Measurements from ENCODE around the gene HOXC6. TPM values are rescaled to one million over a fixed set of nuclear protein-coding genes. Genes with fewer than 3 reads are reported as not detected.

Gene HOXC6
- total and polyA plus RNA-seq, 2 of the 13 experiments (the other 11 are each of a cell fraction or from before 2014, with no cell fraction given), result not detected

DNA sequence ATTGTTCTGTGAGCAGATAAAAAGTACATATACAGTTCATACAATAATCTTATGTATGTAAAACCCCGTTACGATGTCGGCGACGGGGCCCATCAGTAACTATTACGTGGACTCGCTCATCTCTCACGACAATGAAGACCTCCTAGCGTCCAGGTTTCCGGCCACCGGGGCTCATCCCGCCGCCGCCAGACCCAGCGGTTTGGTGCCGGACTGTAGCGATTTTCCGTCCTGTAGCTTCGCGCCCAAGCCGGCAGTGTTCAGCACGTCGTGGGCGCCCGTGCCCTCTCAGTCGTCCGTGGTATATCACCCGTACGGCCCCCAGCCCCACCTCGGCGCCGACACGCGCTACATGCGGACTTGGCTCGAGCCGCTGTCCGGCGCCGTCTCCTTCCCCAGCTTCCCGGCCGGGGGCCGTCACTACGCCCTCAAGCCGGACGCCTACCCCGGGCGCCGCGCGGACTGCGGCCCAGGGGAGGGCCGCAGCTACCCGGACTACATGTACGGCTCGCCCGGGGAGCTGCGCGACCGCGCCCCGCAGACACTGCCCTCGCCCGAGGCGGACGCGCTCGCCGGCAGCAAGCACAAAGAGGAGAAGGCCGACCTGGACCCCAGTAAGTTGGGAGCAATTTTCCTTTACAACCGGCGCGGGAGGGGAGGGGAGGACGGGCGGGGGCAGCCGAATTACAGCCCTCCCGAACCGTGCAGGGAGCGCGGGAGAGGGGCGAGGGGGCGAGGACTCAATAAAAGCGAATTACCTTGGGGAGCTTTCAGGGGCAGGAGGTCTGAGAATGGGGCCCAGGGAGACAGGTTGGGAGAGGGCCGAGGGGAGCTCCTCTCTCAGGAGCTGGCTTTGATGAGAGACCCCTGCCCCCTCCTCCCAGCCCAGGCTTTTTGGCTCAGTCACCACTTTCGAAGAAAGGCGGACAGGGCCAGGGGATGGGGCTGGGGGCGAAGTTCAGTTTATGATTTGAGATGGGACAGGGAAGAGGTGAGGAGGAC, 27.8 kb upstream of the HOXC6 start, which contains the start of gene HOXC9 (continued):
- TF ChIP-seq HOMEZ (CRISPR knock-in tag; IDR thresholded peaks at IDR 0.05; ENCODE audit: low read depth), result no peak
- TF ChIP-seq ZNF570 (CRISPR knock-in tag; IDR thresholded peaks at IDR 0.05; ENCODE audit: borderline replicate concordance), result no peak
- no peak for TF ChIP-seq KLF12 (CRISPR knock-in tag; IDR thresholded peaks at IDR 0.05; ENCODE audit: borderline replicate concordance)
- TF ChIP-seq ERF (CRISPR knock-in tag; IDR thresholded peaks at IDR 0.05), result no peak
- peak; percentile 38; the same call in 1 of the 2 replicates for TF ChIP-seq KDM2A (CRISPR knock-in tag; IDR thresholded peaks at IDR 0.05; ENCODE audit: borderline replicate concordance, low read depth)
- TF ChIP-seq, protein P1, sequence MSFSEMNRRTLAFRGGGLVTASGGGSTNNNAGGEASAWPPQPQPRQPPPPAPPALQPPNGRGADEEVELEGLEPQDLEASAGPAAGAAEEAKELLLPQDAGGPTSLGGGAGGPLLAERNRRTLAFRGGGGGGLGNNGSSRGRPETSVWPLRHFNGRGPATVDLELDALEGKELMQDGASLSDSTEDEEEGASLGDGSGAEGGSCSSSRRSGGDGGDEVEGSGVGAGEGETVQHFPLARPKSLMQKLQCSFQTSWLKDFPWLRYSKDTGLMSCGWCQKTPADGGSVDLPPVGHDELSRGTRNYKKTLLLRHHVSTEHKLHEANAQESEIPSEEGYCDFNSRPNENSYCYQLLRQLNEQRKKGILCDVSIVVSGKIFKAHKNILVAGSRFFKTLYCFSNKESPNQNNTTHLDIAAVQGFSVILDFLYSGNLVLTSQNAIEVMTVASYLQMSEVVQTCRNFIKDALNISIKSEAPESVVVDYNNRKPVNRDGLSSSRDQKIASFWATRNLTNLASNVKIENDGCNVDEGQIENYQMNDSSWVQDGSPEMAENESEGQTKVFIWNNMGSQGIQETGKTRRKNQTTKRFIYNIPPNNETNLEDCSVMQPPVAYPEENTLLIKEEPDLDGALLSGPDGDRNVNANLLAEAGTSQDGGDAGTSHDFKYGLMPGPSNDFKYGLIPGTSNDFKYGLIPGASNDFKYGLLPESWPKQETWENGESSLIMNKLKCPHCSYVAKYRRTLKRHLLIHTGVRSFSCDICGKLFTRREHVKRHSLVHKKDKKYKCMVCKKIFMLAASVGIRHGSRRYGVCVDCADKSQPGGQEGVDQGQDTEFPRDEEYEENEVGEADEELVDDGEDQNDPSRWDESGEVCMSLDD (CRISPR knock-in tag; IDR thresholded peaks at IDR 0.05; ENCODE audit: borderline replicate concordance), result no peak
- no peak for TF ChIP-seq SRSF4 (IDR thresholded peaks at IDR 0.05; ENCODE audit: low read depth, low read length, poor library complexity, severe bottlenecking)
- no peak for TF ChIP-seq PAWR (CRISPR knock-in tag; IDR thresholded peaks at IDR 0.05; ENCODE audit: borderline replicate concordance)
- TF ChIP-seq, protein P2, sequence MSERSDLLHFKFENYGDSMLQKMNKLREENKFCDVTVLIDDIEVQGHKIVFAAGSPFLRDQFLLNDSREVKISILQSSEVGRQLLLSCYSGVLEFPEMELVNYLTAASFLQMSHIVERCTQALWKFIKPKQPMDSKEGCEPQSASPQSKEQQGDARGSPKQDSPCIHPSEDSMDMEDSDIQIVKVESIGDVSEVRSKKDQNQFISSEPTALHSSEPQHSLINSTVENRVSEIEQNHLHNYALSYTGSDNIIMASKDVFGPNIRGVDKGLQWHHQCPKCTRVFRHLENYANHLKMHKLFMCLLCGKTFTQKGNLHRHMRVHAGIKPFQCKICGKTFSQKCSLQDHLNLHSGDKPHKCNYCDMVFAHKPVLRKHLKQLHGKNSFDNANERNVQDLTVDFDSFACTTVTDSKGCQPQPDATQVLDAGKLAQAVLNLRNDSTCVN (CRISPR knock-in tag; IDR thresholded peaks at IDR 0.05; ENCODE audit: borderline replicate concordance), result no peak
- no peak for TF ChIP-seq TEAD3 (CRISPR knock-in tag; optimal IDR thresholded peaks at IDR 0.05; ENCODE audit: borderline replicate concordance)
- TF ChIP-seq KLF9 (CRISPR knock-in tag; IDR thresholded peaks at IDR 0.05; ENCODE audit: low read depth), result no peak
- no peak for TF ChIP-seq PRPF4 (IDR thresholded peaks at IDR 0.05; ENCODE audit: low read depth, low read length, poor library complexity, severe bottlenecking)
- TF ChIP-seq ZNF660 (CRISPR knock-in tag; IDR thresholded peaks at IDR 0.05; ENCODE audit: borderline replicate concordance, low read depth), result no peak
- TF ChIP-seq ZNF598 (CRISPR knock-in tag; IDR thresholded peaks at IDR 0.05; ENCODE audit: borderline replicate concordance), result 0 out of 2 replicates have a peak, but pooled peaks have one; percentile 34
- TF ChIP-seq RFX1 (IDR thresholded peaks at IDR 0.05), result no peak
- no peak for TF ChIP-seq ZNF484 (CRISPR knock-in tag; IDR thresholded peaks at IDR 0.05; ENCODE audit: borderline replicate concordance, low read depth)
- TF ChIP-seq FOXO4 (CRISPR knock-in tag; conservative IDR thresholded peaks at IDR 0.05), result no peak

Measured in HepG2 (cell line).